Vagina (tissue), 2 donors: ENCODE data around the gene PTPRK.

Experiments used
- POLR2AphosphoS5 ChIP-seq, 2 donors: sonication (generic); formaldehyde crosslinking; IDR thresholded peaks; one replicate each; pipeline ENCODE4 v1.9.0; 2017; ENCODE audit warnings: antibody characterized with exemption in 2 of 2, mild to moderate bottlenecking in 2 of 2, low read depth in 1 of 2; ENCODE audit not compliant: insufficient read depth in 1 of 2
- TF ChIP-seq, protein P1 (sequence below), 3 experiments: fragments of 450-650 bp in 2 of 3; fragments of 200-600 bp in 1 of 3; sonication (generic) in 1 of 3; IDR thresholded peaks; one replicate each; pipeline ENCODE4 v1.5.1; 2017 to 2019; ENCODE audit warnings: antibody characterized with exemption in 3 of 3, mild to moderate bottlenecking in 2 of 3, moderate library complexity in 2 of 3

DNA sequence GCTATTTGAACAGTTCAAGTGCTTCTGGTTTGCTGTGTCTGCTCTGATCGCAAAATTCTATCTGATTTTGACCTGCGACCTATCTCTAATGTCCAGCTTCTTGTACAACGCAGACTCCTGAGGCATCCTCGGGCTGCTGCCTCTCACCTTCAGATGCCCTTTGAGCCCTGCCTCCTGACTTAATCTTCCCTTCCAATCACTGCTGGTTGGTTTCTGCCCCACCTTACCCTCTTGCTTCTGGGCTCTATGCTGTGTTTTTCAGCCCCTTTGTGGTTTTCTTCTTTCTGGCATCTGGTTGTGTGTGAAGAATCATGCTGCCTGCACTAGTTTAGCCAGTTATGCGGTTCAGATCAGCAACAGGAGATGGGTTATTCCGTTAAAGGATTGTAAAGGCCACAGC lies 488.4 kb downstream of the PTPRK start:
- TF ChIP-seq, protein P1, sequence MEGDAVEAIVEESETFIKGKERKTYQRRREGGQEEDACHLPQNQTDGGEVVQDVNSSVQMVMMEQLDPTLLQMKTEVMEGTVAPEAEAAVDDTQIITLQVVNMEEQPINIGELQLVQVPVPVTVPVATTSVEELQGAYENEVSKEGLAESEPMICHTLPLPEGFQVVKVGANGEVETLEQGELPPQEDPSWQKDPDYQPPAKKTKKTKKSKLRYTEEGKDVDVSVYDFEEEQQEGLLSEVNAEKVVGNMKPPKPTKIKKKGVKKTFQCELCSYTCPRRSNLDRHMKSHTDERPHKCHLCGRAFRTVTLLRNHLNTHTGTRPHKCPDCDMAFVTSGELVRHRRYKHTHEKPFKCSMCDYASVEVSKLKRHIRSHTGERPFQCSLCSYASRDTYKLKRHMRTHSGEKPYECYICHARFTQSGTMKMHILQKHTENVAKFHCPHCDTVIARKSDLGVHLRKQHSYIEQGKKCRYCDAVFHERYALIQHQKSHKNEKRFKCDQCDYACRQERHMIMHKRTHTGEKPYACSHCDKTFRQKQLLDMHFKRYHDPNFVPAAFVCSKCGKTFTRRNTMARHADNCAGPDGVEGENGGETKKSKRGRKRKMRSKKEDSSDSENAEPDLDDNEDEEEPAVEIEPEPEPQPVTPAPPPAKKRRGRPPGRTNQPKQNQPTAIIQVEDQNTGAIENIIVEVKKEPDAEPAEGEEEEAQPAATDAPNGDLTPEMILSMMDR (IDR thresholded peaks at IDR 0.05) = no peak
- no peak for TF ChIP-seq POLR2AphosphoS5 (IDR thresholded peaks at IDR 0.05; ENCODE audit: insufficient read depth in 1 of 2, low read depth in 1 of 2)
